Measurements from ENCODE around the gene ATP4A.
A peak's percentile ranks its signal among the peaks of the same experiment; 100 is the strongest.

The ATP4A gene

GRCh38 chr19:35549174-35549788 lies 14.2 kb downstream of the ATP4A start:
- peak; percentile 79 for DNase-seq (ENCODE audit: low read depth)

DNA sequence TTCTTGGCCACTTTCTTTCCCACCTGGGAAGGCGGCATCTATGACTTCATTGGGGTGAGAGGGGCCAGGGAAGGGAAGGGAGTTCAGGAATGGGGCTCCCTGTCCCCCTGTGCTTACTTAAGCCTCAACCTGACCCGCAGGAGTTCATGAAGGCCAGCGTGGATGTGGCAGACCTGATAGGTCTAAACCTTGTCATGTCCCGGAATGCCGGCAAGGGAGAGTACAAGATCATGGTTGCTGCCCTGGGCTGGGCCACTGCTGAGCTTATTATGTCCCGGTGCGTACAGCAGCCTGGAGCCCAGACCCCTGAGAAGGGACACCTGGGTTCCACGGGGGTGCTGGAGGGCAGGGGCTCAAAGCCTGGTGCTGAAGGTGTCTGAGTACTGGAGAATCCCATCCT lies 16.9 kb downstream of the ATP4A start:
- no peak for DNase-seq (ENCODE audit: low read depth)

GRCh38 chr19:35545855-35546381 lies 17.5 kb downstream of the ATP4A start:
- peak; percentile 64 for DNase-seq (ENCODE audit: low read depth)

GRCh38 chr19:35545001-35545854 lies 18.2 kb downstream of the ATP4A start, which contains the start of gene TMEM147:
Gene TMEM147 (plus strand): TSS chr19:35545626. CDS start chr19:35545740, 114 bp downstream.
- peak; percentile 88 for DNase-seq (ENCODE audit: low read depth)

DNA sequence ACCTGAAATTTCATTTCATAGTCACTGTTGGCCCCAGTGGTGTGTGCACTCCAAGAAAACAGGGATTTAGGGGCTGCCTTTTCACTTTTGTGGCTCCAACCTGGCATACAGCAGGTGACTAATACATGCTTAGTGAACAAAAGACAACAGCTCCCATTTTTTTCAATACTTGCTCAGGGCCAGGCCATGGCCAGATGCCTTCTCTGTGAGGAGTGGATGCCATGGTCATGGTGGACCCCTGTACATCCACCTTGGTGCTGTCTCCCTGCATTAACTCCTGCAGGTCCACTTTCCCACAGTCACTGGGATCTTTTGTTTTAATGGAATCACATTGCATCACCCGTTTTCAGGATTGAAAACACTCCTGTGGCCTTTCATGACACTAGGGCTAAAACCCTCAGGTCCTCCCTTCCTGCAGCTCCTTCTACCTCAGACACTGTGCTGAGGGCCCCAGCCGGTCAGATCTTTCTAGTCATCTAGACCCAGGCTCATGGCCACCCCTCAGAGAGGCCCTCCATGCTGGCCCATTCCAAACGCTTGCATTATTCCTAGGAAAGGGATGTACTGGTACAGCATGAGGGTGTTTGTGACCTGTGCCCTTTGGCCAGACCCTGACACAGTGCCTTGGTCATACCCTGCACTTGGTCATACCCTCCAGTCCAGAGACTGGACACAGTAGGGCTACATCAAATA lies 19.2 kb downstream of the ATP4A start:
- no peak for DNase-seq (ENCODE audit: low read depth)

- DNase-seq (ENCODE audit: low read depth), result no peak
Measured at GRCh38 chr19:35543280-35544109, 20.0 kb downstream of the ATP4A start.

DNA sequence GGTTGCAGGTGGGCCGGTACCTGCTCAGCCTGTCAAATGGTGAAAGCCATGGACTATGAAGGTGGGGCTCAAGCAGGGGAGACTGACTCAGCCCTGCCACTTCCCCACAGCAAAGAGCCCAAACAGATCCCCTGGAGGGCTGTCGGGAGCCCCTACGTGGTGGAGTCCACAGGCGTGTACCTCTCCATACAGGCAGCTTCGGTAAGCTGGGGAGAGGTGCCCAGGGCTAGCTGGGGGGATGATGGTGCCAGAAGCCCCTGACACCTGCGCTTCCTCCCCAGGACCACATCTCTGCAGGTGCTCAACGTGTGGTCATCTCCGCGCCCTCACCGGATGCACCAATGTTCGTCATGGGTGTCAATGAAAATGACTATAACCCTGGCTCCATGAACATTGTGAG lies 21.2 kb downstream of the ATP4A start:
- no peak for DNase-seq (ENCODE audit: low read depth)

GRCh38 chr19:35540356-35540927 lies 23.0 kb downstream of the ATP4A start:
- DNase-seq (ENCODE audit: low read depth), result no peak

DNA sequence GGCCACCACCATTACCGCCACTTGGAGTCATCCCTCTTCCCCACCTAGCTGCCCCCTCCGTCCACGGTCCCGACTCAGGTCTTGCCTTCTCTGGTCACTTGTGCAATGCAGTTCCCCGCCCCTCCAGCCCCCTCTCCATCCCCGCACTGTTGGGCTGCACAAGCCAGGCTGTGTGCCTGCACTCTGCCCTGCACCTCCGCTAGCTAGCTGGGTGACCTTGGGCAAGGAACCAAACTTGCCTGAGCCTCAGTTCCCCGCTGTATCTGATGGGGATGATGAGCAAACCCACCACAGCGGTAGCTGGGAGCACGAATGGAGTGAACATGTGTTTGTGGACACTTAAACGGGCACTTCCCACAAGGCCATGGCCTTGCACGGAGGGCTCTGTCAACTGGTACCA lies 23.6 kb downstream of the ATP4A start:
- no peak for DNase-seq (ENCODE audit: low read depth)

GRCh38 chr19:35539314-35539713 lies 24.1 kb downstream of the ATP4A start:
- no peak for DNase-seq (ENCODE audit: low read depth)

DNA sequence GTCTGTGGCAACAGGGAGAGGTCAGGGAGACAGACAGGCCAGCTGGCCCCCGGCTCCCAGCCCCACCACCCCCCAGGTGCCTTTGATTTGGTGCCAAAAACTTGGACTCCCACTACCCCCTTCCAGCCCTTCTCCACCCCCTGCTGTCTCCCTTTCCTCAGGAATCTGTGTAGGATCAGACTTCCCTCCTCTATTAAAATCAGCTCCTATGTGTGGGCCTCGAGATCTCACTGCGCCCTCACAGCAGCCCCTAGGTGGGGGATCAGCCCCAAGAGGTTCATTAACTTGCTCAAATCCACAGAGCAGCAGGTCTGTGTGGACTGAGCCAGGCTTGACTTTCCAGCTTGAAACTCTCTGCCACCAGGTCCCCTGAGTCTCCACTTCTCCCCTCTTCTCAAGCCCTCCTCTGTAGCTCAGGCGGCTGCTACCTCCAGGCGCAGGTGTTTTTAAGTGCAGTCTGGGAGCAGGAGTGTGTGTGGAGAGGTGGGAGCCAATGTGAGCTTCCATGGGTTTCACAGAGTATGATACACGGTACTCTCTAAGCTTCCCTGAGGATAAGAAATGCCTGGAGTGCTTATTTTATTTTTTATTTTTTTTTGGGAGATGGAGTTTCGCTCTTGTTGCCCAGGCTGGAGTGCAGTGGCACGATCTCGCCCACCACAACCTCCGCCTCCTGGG lies 28.5 kb downstream of the ATP4A start:
- DNase-seq (ENCODE audit: low read depth), result no peak

GRCh38 chr19:35533822-35534392 lies 29.6 kb downstream of the ATP4A start:
- peak; percentile 38 for DNase-seq (ENCODE audit: low read depth)

GRCh38 chr19:35533201-35533821 lies 30.1 kb downstream of the ATP4A start, which contains the start of gene GAPDHS:
Gene GAPDHS (plus strand): TSS chr19:35533456. CDS start chr19:35533528, 72 bp downstream.
- no peak for DNase-seq (ENCODE audit: low read depth)

DNA sequence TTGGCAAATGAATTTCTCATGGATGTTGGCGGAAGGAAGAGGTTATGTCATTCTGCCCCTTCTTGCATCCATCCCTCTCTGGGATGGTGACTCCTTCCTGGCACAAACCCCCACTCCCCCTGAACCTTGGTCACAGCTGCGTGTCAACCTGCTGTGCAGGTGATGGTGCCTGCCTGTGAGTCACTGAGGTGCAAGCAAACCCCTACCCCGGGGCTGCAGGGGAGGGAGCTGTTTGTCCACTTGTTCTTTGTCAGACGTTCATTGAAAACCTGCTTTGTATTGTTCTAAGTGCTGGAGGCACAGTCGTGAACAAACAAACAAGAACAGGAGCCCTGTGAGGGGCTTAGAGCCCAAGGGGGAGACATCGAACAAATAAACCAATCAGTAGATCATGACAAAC lies 32.2 kb downstream of the ATP4A start:
- DNase-seq (ENCODE audit: low read depth), result no peak

DNA sequence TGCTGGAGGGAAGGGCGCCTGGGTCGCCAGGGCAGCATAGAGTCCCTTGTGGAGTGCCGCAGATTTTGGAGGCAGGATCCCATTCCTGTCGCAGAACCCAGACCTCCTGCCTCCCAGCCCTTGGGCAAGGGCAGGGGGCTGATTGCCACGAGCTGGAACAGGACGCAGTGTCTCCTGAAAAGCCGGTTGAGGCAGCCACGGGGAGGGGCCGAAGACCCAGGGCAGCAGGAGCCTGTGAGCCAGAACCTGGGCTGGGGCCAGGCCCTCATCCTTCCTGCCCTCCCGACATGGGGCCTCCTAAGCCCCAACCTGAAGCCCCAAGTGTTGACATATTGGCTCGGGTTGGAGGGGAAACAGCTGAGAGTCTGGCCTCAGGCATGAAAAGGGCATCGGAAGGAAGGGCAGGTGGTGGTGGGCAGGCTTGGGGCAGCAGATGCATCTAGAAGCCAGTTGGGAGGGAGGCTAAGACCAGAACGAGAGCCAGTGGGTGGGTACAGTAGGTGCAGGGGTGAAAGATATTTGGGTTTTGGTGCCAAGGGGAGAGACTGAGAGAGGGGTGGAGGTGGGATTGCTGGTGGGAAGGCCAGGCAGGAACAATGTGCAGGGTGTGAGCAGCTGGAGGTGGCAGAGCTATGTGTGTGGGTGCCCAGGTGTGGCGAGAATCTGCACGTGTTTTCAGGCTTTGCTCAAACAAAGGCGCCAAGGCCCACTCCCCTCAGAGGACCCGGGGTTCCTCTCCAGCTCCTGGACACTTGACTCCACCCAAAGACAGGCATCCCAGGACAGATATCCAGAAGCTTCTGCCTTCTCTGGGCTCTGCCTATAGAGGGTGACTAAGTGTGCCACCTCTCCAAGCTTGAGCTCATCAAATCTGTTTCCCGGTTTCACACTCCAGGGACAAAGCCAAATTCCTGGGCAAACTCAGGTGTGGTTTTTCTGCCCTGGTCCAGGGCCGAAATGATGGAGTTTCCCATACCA lies 33.9 kb downstream of the ATP4A start:
- DNase-seq (ENCODE audit: low read depth), result no peak

- peak; percentile 80 for DNase-seq (ENCODE audit: low read depth)
Measured at GRCh38 chr19:35528218-35529038, 35.0 kb downstream of the ATP4A start, which contains the start of gene SBSN. Gene SBSN (minus strand): TSS chr19:35528311. CDS start chr19:35528281, 30 bp downstream.

- DNase-seq (ENCODE audit: low read depth), result no peak
Measured at GRCh38 chr19:35525873-35526272, 37.6 kb downstream of the ATP4A start.
